Transverse colon (tissue), 4 donors: ENCODE results near the gene VWA5B1.

Experiments used
- CTCF ChIP-seq, 5 experiments: fragments of 200-600 bp in 3 of 5; fragments of 450-650 bp in 2 of 5; sonication (generic) in 3 of 5; IDR thresholded peaks; 1 replicate in 2 of 5; 2 replicates in 3 of 5; pipeline ENCODE4 v1.5.1; 2016 to 2017; ENCODE audit warnings: antibody characterized with exemption in 5 of 5, inconsistent platforms in 3 of 5, mild to moderate bottlenecking in 2 of 5, moderate library complexity in 1 of 5
- POLR2A ChIP-seq: fragments of 450-650 bp; IDR thresholded peaks from one replicate; pipeline ENCODE4 v1.6.1; 2016; ENCODE audit warnings: antibody characterized with exemption, mild to moderate bottlenecking, moderate library complexity
- POLR2AphosphoS5 ChIP-seq, 3 donors: sonication (generic); formaldehyde crosslinking; IDR thresholded peaks; one replicate each; pipeline ENCODE4 v1.6.1; 2016; ENCODE audit warnings: antibody characterized with exemption in 3 of 3

GRCh38 chr1:20319456-20320220 is 29.0 kb downstream of the VWA5B1 start:
- no peak for TF ChIP-seq POLR2A
- no peak for TF ChIP-seq CTCF (IDR thresholded peaks at IDR 0.05)
- TF ChIP-seq POLR2AphosphoS5 (IDR thresholded peaks at IDR 0.05): no peak
